Rectal smooth muscle tissue (tissue), 1 donor: ENCODE measurements around the gene EYS.

Experiments used
- H3K27ac ChIP-seq: one replicate; pipeline ENCODE4 v1.7.0; 2013; ENCODE audit warnings: low read depth, low read length, inconsistent platforms
- H3K27me3 ChIP-seq: one replicate; pipeline ENCODE4 v1.7.0; 2013; ENCODE audit warnings: low read length; ENCODE audit not compliant: control insufficient read depth, insufficient read depth
- H3K36me3 ChIP-seq: one replicate; pipeline ENCODE4 v1.7.0; 2013; ENCODE audit warnings: low read length; ENCODE audit not compliant: control insufficient read depth, insufficient read depth
- H3K4me1 ChIP-seq: one replicate; pipeline ENCODE4 v1.7.0; 2013; ENCODE audit warnings: low read length; ENCODE audit not compliant: control insufficient read depth, insufficient read depth
- H3K4me3 ChIP-seq: one replicate; pipeline ENCODE4 v1.7.0; 2013; ENCODE audit warnings: low read length
- H3K9ac ChIP-seq: one replicate; pipeline ENCODE4 v1.7.0; 2013; ENCODE audit warnings: low read length

The EYS gene

DNA sequence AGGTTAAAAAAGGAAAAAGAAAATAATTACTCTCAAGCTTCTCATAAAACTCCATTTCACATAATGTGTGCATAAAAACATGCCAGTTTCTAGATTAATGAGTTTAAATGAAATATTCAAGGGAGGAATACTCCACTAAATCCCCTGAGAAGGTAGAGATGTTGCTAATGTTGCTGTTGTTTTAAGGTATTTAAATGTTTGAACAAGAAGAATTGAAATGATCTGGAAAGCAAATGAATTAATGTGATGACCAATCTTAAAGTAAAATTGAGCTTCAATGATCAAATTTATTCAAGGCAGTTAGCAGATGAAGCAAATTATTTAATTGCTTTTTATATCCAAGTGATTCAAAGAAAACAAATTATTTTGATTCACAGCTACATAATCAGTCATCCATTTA lies 804.4 kb downstream of the EYS start:
- H3K9ac ChIP-seq = no peak overlapping the region
- H3K4me1 ChIP-seq = no peaks in the 10 kb centered on the region
- no peaks in the 10 kb centered on the region for H3K36me3 ChIP-seq

DNA sequence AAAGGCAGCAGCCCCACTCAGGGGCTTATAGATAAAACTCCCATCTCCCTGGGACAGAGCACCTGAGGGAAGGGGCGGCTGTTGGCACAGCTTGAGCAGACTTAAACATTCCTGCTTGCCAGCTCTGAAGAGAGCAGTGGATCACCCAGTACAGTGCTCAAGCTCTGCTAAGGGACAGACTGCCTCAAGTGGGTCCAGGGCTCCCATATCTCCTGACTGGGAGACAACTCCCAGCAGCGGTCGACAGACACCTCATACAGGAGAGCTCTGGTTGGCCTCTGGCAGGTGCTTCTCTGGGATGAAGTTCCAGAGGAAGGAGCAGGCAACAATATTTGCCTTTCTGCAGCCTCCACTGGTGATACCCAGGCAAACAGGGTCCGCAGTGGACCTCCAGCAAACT lies 810.1 kb downstream of the EYS start:
- no peak overlapping the region for H3K9ac ChIP-seq
- H3K27me3 ChIP-seq = no peaks in the 10 kb centered on the region
- H3K36me3 ChIP-seq = no peaks in the 10 kb centered on the region
- no peak overlapping the region for H3K27ac ChIP-seq
- H3K4me3 ChIP-seq = no peak overlapping the region
- H3K4me1 ChIP-seq = no peaks in the 10 kb centered on the region

More for the DNA sequence above, 804.4 kb downstream of the EYS start:
- H3K27ac ChIP-seq = no peak overlapping the region
- H3K27me3 ChIP-seq = no peaks in the 10 kb centered on the region
- no peak overlapping the region for H3K4me3 ChIP-seq

DNA sequence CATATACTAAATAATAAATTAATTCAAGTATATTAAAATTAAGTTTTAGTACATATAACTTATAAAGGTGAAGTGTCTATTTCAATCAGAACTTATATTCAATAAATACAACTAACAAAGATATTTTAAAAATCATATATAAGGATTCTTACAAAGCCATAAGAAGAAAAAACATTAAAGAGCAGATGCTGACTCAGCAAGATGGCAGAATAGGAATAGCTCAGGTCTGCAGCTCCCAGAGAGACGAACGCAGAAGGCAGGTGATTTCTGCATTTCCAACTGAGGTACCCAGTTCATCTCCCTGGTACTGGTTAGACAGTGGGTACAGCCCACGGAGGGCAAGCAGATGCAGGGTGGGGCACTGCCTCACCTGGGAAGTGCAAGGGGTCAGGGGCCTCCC lies 811.1 kb downstream of the EYS start:
- H3K4me1 ChIP-seq = no peaks in the 10 kb centered on the region
- H3K36me3 ChIP-seq = no peaks in the 10 kb centered on the region
- H3K27ac ChIP-seq = no peak overlapping the region
- no peak overlapping the region for H3K9ac ChIP-seq
- no peaks in the 10 kb centered on the region for H3K27me3 ChIP-seq
- H3K4me3 ChIP-seq = no peak overlapping the region

DNA sequence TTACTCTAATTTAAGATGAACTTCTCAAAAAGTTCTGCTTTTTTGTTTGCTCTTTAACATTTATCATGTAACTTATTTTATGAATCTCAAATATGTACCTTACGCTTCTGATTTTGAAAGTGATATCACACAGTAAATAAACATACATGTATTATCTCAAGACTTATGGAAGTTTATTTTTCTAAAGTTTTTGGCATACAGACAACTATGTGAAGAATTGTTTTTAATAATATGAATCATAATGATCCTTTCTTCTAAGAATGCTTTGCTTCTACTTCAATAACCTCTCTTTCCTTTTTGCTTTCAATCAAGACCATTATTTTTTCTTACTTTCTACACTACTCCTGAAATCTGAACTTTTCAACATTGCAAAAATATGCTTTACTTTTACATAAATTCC lies 816.4 kb downstream of the EYS start:
- H3K4me3 ChIP-seq = no peak overlapping the region

DNA sequence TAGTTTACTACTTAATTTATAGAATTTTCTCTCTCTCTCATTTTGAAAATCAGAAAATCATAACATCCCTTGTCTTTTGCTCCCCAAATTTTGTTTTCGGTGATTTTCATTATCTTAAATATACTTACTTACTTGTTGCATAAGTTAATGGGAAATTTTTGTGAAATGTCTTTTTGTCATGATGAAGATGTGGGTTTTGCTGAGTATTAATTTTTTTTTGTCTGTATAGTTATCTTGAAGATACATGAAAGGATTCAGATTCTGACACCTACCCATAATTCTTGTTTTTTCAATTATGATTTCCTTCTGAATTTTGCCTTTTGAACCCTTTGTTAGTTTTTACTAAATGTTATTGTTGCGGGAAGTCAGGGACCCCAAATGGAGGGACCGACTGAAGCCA lies 817.9 kb downstream of the EYS start:
- no peak overlapping the region for H3K9ac ChIP-seq

More for the DNA sequence above, 816.4 kb downstream of the EYS start:
- H3K36me3 ChIP-seq = no peaks in the 10 kb centered on the region
- no peaks in the 10 kb centered on the region for H3K4me1 ChIP-seq
- H3K27me3 ChIP-seq = no peaks in the 10 kb centered on the region
- H3K27ac ChIP-seq = no peak overlapping the region
- H3K9ac ChIP-seq = no peak overlapping the region

DNA sequence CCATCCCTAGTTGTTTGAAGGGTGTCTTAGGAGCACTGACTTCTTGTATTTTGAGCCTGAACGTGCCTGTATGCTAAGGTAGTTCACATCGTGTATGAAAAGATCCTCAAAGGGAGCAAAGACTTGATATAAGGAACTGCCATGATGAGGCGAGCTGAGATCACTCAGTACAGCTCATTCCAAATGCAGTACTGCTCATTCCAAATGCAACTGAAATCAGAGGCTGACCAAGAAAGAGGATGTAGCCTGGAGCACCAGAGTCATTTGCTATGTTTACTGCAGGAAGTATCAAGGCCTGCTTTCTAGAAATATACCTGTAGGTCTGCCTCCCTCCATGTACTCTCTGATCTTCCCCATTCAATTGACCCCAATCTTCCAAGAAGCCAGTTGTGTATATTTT lies 832.2 kb downstream of the EYS start:
- Histone ChIP-seq H3K27me3 (no peaks in the 10 kb centered on the region), H3K4me1 (no peaks in the 10 kb centered on the region), H3K9ac (no peak overlapping the region), H3K4me3 (no peak overlapping the region), H3K27ac (no peak overlapping the region), H3K36me3 (no peaks in the 10 kb centered on the region)

More for the DNA sequence above, 817.9 kb downstream of the EYS start:
- Histone ChIP-seq H3K36me3 (no peaks in the 10 kb centered on the region), H3K4me3 (no peak overlapping the region), H3K4me1 (no peaks in the 10 kb centered on the region), H3K27ac (no peak overlapping the region), H3K27me3 (no peaks in the 10 kb centered on the region)

DNA sequence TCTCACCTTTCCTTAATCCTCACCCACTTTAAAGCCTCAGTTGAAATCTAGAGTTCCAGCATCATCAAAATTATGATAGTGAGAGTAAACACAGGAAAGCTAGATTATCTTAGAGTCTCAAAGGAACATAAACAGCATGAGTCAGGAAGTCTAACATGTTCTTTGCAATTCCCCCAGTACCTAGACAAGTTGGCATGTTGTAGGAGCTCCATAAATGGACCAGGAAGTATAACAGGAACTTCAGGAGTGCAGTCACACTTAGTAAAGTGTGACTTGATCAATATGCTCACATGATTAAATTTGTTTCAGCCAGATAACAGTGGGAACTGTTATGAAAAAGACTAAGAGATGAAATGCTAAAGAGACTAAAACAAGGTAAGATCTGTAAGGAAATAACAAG lies 834.4 kb downstream of the EYS start:
- Histone ChIP-seq H3K4me3 (no peak overlapping the region), H3K27ac (no peak overlapping the region), H3K27me3 (no peaks in the 10 kb centered on the region), H3K36me3 (no peaks in the 10 kb centered on the region), H3K9ac (no peak overlapping the region), H3K4me1 (no peaks in the 10 kb centered on the region)

DNA sequence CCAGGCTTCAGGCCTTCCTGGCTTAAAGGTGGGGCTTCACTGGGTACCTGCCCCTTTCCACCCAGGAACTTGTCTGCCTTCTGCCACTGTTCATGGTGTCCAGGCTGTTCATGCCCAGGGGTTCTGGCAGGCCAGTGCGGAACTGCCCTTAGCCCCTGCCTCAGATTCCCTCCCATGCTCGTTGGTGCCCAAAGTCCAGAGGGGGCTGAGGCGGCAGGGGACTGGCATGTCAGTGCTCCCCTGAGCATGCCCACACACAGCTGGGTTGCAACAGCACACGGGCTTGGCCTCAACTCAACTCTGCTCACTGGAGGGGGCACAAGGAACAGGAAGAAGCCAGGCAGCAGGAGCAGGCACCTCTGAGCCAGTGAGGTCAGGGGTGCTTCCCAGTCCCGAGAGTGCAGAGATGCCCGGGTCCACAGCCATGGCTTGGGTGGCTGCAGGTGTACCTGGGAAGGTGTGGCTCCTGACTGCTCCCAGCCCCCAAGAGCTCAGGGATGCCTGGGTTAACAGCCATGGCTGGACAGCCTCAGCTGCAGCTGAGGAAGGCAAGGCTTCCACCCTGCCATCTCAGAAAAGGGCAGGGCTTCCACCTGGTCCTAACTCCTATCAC lies 845.9 kb downstream of the EYS start:
- H3K27ac ChIP-seq = no peak overlapping the region
- H3K4me3 ChIP-seq = no peak overlapping the region
- no peaks in the 10 kb centered on the region for H3K36me3 ChIP-seq
- H3K4me1 ChIP-seq = no peaks in the 10 kb centered on the region
- H3K27me3 ChIP-seq = no peaks in the 10 kb centered on the region
- no peak overlapping the region for H3K9ac ChIP-seq

DNA sequence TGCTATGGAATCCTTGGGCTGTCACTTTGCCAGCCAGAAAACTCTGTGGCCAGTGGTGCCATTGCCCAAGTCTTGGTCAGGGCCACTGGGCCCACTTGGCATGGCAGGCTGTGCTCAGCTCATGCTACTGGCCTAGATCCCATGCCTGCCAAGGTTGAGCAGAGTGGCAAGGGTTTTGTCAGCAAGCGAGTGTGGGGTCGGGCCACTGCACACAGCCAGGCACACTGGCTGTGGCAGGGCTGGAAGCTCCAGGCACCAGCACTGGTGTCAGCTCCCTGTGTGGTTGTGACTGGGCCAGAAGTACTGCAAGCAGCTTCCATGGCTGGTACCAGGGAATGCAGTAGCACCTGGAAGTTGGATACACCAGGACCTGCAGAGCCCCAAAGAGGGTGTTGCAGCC lies 846.8 kb downstream of the EYS start:
- H3K4me3 ChIP-seq = no peak overlapping the region
- no peaks in the 10 kb centered on the region for H3K4me1 ChIP-seq
- H3K36me3 ChIP-seq = no peaks in the 10 kb centered on the region
- H3K27ac ChIP-seq = no peak overlapping the region
- no peaks in the 10 kb centered on the region for H3K27me3 ChIP-seq
- no peak overlapping the region for H3K9ac ChIP-seq

DNA sequence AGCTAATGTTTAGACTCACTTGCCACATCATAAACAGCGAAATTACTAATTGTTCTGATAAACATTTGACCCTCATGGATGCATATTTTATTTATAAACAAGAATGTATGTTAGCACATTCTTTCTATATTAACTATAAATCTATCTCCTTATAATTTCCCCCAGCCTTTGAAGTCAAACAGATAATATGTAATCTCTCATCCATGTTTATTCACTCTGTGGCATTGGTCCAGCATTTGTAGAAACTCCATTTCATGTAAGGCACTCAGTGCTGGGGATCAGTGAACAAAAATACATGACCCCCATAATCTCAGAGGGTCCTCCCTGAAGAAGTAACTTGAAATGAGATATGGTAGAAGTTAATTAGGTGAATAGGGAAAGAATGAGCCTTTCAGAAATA lies 856.9 kb downstream of the EYS start:
- no peaks in the 10 kb centered on the region for H3K4me1 ChIP-seq
- H3K36me3 ChIP-seq = no peaks in the 10 kb centered on the region
- H3K4me3 ChIP-seq = no peak overlapping the region
- H3K27me3 ChIP-seq = no peaks in the 10 kb centered on the region
- H3K9ac ChIP-seq = no peak overlapping the region
- no peak overlapping the region for H3K27ac ChIP-seq

DNA sequence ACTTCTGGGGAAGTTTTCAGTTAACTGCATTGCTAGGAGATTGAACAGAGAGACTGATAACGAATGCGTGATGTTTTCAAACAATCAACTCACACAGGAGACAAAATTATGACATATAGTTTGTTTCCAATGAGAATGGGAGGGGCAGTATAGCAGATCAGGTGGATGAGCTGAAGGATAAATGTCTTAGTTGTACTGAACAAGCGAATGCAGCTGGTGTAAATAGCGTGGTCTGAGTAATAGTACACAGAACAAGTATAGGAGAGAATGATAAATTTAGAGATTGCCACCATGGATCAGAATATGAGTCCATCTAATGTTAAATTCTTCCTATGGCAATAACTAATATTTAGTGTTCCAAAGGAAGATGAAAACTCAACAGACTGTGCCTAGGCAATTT lies 858.6 kb downstream of the EYS start:
- Histone ChIP-seq H3K27ac (no peak overlapping the region), H3K27me3 (no peaks in the 10 kb centered on the region), H3K36me3 (no peaks in the 10 kb centered on the region), H3K4me1 (no peaks in the 10 kb centered on the region), H3K4me3 (no peak overlapping the region), H3K9ac (no peak overlapping the region)

DNA sequence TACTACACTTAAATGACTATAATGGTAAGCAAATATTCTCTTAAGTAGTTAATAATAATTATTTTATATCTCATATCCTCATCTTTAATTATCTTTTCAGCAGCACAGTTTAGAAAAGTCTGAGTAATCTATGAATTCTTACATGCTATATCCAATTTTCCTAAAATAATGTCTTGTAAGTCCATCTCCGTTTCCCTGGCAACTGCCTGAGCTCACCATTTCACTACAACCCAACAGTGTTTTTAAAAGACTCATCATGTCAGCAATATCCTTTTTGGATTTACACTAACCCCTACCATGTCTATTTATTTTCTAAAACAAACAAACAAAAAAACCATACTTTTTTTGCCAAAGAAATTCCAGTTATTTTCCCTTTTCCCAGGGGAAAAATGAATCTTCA lies 859.6 kb downstream of the EYS start:
- Histone ChIP-seq H3K27ac (no peak overlapping the region), H3K4me1 (no peaks in the 10 kb centered on the region), H3K4me3 (no peak overlapping the region), H3K27me3 (no peaks in the 10 kb centered on the region), H3K36me3 (no peaks in the 10 kb centered on the region), H3K9ac (no peak overlapping the region)

DNA sequence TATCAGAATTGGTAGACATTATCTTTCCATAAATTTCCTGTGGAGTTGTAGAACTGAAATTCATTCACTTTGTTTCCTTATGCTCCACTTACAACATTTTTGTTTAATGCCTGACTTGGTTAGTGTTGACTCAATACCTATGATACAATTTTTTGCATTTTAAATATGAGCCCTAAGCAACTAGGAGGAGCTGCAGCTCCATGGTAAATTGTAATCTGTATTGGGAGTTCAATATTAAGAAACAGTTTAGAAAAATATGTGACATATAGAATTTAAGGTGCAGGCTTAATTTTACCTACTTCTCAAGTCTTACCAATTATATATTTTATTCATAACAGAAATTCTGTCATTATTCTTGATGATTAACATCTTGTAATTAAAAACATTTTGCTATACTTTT lies 868.3 kb downstream of the EYS start:
- H3K4me1 ChIP-seq = no peaks in the 10 kb centered on the region
- no peak overlapping the region for H3K27ac ChIP-seq

More for the DNA sequence above, 868.3 kb downstream of the EYS start:
- no peaks in the 10 kb centered on the region for H3K36me3 ChIP-seq
- H3K27me3 ChIP-seq = no peaks in the 10 kb centered on the region
- no peak overlapping the region for H3K4me3 ChIP-seq
- no peak overlapping the region for H3K9ac ChIP-seq
